Measurements from ENCODE around the gene FGF22. TPM values are rescaled to one million over a fixed set of nuclear protein-coding genes. Genes with fewer than 3 reads are reported as not detected.
"Not testable (repeated sequence)": the region's sequence is repeated elsewhere in the genome, so short reads cannot be mapped to it uniquely, and the experiment has no call there.

Gene FGF22
- total RNA-seq, 1 donor from 2014 or later, result 0.73 TPM

DNA sequence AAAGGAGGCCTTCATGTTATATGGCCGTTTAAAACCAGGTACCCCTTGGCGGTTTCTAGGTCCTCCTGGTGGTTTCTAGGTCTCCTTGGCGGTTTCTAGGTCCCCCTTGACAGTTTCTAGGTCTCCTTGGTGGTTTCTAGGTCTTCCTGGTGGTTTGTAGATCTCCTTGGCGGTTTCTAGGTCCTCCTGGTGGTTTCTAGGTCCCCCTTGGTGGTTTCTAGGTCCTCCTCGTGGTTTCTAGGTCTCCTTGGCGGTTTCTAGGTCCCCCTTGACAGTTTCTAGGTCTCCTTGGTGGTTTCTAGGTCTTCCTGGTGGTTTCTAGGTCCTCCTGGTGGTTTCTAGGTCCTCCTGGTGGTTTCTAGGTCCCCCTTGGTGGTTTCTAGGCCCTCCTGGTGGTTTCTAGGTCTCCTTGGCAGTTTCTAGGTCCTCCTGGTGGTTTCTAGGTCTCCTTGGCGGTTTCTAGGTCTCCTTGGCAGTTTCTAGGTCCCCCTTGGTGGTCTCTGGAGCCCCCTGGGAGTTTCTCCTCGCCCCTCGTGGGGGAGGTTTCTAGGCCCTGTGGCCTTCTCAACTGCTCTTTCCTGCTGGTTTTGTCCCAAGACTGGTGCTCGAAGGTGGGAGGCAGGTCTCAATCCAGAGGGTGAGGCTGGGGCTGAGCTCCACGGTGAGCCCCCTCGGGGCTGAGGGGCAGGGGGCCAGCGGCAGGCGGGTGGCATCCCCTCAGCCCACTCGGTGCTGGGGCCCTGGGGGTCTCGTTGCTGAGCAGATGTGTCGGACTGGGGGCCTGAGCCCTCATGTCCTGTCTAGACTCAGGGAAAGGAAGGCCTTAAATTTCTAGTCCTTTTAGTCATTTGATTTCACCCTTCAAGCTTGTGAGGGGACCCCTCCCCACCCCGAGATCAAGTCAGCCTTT is 42.0 kb upstream of the FGF22 start:
- Mint-ChIP-seq H3K4me3 (no peak overlapping the region), H3K27ac (no peak overlapping the region), H3K36me3 (ENCODE audit: low read depth) (no peaks in the 10 kb centered on the region), H3K27me3 (peaks cover 6% of the 10 kb centered on the region), H3K9me3 (no peaks in the 10 kb centered on the region), H3K4me1 (peaks cover 3% of the 10 kb centered on the region)
- ChIA-PET CTCF (interaction anchor here (0.7 kb wide), 1 partner anchor 85 kb away, joined by 3 read pairs; no protein-coding TSS in a partner anchor), POLR2A (no interaction called here)
- ATAC-seq (ENCODE audit: low read depth) (no peak), DNase-seq (no peak)
- intact Hi-C loops (cut with micrococcal nuclease), result no loop called here
- TF ChIP-seq, protein P1, sequence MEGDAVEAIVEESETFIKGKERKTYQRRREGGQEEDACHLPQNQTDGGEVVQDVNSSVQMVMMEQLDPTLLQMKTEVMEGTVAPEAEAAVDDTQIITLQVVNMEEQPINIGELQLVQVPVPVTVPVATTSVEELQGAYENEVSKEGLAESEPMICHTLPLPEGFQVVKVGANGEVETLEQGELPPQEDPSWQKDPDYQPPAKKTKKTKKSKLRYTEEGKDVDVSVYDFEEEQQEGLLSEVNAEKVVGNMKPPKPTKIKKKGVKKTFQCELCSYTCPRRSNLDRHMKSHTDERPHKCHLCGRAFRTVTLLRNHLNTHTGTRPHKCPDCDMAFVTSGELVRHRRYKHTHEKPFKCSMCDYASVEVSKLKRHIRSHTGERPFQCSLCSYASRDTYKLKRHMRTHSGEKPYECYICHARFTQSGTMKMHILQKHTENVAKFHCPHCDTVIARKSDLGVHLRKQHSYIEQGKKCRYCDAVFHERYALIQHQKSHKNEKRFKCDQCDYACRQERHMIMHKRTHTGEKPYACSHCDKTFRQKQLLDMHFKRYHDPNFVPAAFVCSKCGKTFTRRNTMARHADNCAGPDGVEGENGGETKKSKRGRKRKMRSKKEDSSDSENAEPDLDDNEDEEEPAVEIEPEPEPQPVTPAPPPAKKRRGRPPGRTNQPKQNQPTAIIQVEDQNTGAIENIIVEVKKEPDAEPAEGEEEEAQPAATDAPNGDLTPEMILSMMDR (IDR thresholded peaks at IDR 0.05), result no peak

DNA sequence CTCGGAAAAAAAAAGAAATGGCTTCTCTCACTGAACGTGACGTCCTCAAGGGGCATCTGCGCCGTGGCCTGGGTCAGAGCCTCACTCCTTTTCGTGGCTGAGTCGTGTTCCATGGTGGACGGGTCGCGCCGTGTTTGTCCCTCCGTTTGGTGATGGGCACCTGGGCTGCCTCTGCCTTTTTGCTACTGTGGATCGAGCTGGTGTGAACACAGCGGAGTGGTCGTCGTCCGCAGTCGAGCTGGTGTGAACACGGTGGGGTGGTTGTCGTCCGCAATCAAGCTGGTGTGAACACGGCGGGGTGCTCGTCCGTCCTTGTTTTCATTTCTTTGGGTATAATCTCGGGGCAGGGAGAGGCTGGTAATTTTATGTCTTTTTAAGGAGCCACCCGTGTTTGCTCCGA is 38.4 kb upstream of the FGF22 start:
- ChIA-PET POLR2A (no interaction called here), CTCF (no interaction called here)
- H3K36me3 Mint-ChIP-seq (ENCODE audit: low read depth), result no peaks in the 10 kb centered on the region
- no peak overlapping the region for H3K4me3 Mint-ChIP-seq
- peaks cover 2% of the 10 kb centered on the region for H3K4me1 Mint-ChIP-seq
- H3K27ac Mint-ChIP-seq, result no peak overlapping the region
- TF ChIP-seq, protein P1 (IDR thresholded peaks at IDR 0.05), result no peak
- DNase-seq (no peak), ATAC-seq (ENCODE audit: low read depth) (no peak)
- H3K27me3 Mint-ChIP-seq, result no peaks in the 10 kb centered on the region
- intact Hi-C loops (cut with micrococcal nuclease), result no loop called here
- no peaks in the 10 kb centered on the region for H3K9me3 Mint-ChIP-seq

DNA sequence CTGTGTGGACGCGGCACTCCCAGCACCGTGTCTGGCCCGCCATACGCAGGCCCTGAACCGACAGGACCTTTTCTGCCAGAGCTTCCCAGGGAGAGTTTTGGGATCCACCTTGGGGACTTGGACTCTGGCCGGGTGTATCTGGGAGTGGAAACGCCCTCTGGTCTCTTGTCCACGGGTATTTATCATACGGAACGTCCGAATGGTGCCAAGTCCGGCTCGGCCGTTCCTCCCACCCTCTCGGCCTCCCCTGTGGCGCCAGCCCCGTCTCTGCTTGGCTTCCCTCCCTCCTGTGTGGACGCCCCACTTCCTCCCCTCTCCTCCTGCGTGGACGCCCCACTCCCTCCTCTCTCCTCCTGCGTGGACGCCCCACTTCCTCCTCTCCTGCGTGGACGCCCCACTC is 37.9 kb upstream of the FGF22 start:
- Mint-ChIP-seq H3K27me3 (no peaks in the 10 kb centered on the region), H3K36me3 (ENCODE audit: low read depth) (no peaks in the 10 kb centered on the region), H3K4me1 (peaks cover 2% of the 10 kb centered on the region), H3K27ac (no peak overlapping the region), H3K4me3 (no peak overlapping the region), H3K9me3 (no peaks in the 10 kb centered on the region)
- no peak for DNase-seq
- ChIA-PET CTCF (no interaction called here), POLR2A (no interaction called here)
- TF ChIP-seq, protein P1 (IDR thresholded peaks at IDR 0.05), result no peak
- no peak for ATAC-seq (ENCODE audit: low read depth)
- intact Hi-C loops (cut with micrococcal nuclease), result no loop called here

- CTCF ChIA-PET, result no interaction called here
- H3K4me1 Mint-ChIP-seq, result peaks cover 2% of the 10 kb centered on the region
- H3K4me3 Mint-ChIP-seq, result no peak overlapping the region
- POLR2A ChIA-PET, result no interaction called here
- no peaks in the 10 kb centered on the region for H3K36me3 Mint-ChIP-seq (ENCODE audit: low read depth)
- DNase-seq, result no peak
- no peaks in the 10 kb centered on the region for H3K9me3 Mint-ChIP-seq
- H3K27ac Mint-ChIP-seq, result no peak overlapping the region
- ATAC-seq (ENCODE audit: low read depth), result no peak
- intact Hi-C loops (cut with micrococcal nuclease), result no loop called here
- TF ChIP-seq, protein P1 (IDR thresholded peaks at IDR 0.05), result no peak
- H3K27me3 Mint-ChIP-seq, result no peaks in the 10 kb centered on the region
These were observed 37.0 kb upstream of the FGF22 start for GRCh38 chr19:602391-603301.

GRCh38 chr19:603302-603639 is 36.4 kb upstream of the FGF22 start:
- H3K9me3 Mint-ChIP-seq; intact Hi-C loops (cut with micrococcal nuclease); ATAC-seq (ENCODE audit: low read depth); H3K36me3 Mint-ChIP-seq (ENCODE audit: low read depth); CTCF ChIA-PET; H3K27me3 Mint-ChIP-seq; H3K27ac Mint-ChIP-seq; H3K4me3 Mint-ChIP-seq; DNase-seq; H3K4me1 Mint-ChIP-seq; POLR2A ChIA-PET: not testable (repeated sequence)

DNA sequence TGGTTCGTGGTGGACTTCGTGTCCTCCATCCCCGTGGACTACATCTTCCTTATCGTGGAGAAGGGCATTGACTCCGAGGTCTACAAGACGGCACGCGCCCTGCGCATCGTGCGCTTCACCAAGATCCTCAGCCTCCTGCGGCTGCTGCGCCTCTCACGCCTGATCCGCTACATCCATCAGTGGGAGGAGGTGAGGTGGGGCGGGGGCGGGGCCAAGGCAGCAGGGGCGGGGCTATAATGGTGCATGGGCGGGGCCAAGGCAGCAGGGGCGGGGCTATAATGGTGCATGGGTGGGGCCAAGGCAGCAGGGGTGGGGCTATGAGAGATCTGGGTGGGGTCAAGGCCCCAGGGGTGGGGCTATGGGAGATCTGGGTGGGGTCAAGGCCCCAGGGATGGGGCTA is 35.9 kb upstream of the FGF22 start:
- H3K4me1 Mint-ChIP-seq; H3K9me3 Mint-ChIP-seq; intact Hi-C loops (cut with micrococcal nuclease); DNase-seq; H3K27me3 Mint-ChIP-seq; H3K36me3 Mint-ChIP-seq (ENCODE audit: low read depth); CTCF ChIA-PET; H3K27ac Mint-ChIP-seq; POLR2A ChIA-PET; H3K4me3 Mint-ChIP-seq: not testable (repeated sequence)
- peak; percentile 55 for ATAC-seq (ENCODE audit: low read depth)
